Mesodermal cell (in vitro differentiated cells): ENCODE results near the gene PGS1.

Experiments used
- H3K27ac ChIP-seq: 2 replicates; pipeline ENCODE4 v1.7.0; 2013; ENCODE audit warnings: mild to moderate bottlenecking, low read depth, low read length, moderate library complexity; ENCODE audit not compliant: severe bottlenecking
- H3K36me3 ChIP-seq: 2 replicates; pipeline ENCODE4 v1.7.1; 2013; ENCODE audit warnings: mild to moderate bottlenecking, low read length, moderate library complexity; ENCODE audit not compliant: control insufficient read depth, insufficient read depth
- H3K4me1 ChIP-seq: one replicate; pipeline ENCODE4 v1.7.1; 2013; ENCODE audit warnings: mild to moderate bottlenecking, low read length; ENCODE audit not compliant: insufficient read depth, control insufficient read depth, poor library complexity, severe bottlenecking
- H3K4me3 ChIP-seq: 2 replicates; pipeline ENCODE4 v1.7.0; 2013; ENCODE audit warnings: low read length, control low read depth, mild to moderate bottlenecking; ENCODE audit not compliant: insufficient read depth, poor library complexity, severe bottlenecking; ENCODE audit errors: extremely low read depth
- H3K9me3 ChIP-seq: 2 replicates; pipeline ENCODE4 v1.7.1; 2013; ENCODE audit warnings: mild to moderate bottlenecking, low read length, moderate library complexity; ENCODE audit not compliant: control insufficient read depth
- WGBS, 2 experiments: methylation state at CpG; one replicate each; pipeline ENCODE4 v1.1.5; 2013; ENCODE audit warnings: missing lambda C conversion rate in 2 of 2; ENCODE audit not compliant: insufficient coverage in 2 of 2; 5-methylcytosine and 5-hydroxymethylcytosine counted together

The PGS1 gene

GRCh38 chr17:78428025-78428575, 49.7 kb downstream of the PGS1 start:
- peaks cover 5% of the 10 kb centered on the region for H3K4me1 ChIP-seq
- H3K4me3 ChIP-seq, result no peak overlapping the region
- 90 to 95% methylated on average over 18 of the region's 20 CpGs for WGBS, 2 experiments
- H3K9me3 ChIP-seq, result no peaks in the 10 kb centered on the region
- H3K36me3 ChIP-seq, result peaks cover 50% of the 10 kb centered on the region
- H3K27ac ChIP-seq, result no peak overlapping the region

GRCh38 chr17:78428836-78429617, 50.6 kb downstream of the PGS1 start:
- Histone ChIP-seq H3K27ac (no peak overlapping the region), H3K4me1 (peaks cover 5% of the 10 kb centered on the region), H3K36me3 (peaks cover 41% of the 10 kb centered on the region), H3K4me3 (no peak overlapping the region), H3K9me3 (no peaks in the 10 kb centered on the region)
- WGBS, 2 experiments, result 97 to 98% methylated on average over 19 to 23 of the region's 24 CpGs

GRCh38 chr17:78429618-78429995, 51.2 kb downstream of the PGS1 start:
- 87% methylated on average over 9 of the region's 10 CpGs for WGBS, 2 experiments
- H3K9me3 ChIP-seq, result no peaks in the 10 kb centered on the region
- no peak overlapping the region for H3K4me3 ChIP-seq
- H3K27ac ChIP-seq, result no peak overlapping the region
- H3K36me3 ChIP-seq, result peaks cover 35% of the 10 kb centered on the region
- peaks cover 5% of the 10 kb centered on the region for H3K4me1 ChIP-seq

GRCh38 chr17:78430892-78431691, 52.6 kb downstream of the PGS1 start:
- 63 to 76% methylated on average over 15 of the region's 20 CpGs for WGBS, 2 experiments
- H3K4me3 ChIP-seq, result no peak overlapping the region
- peaks cover 5% of the 10 kb centered on the region for H3K4me1 ChIP-seq
- H3K9me3 ChIP-seq, result no peaks in the 10 kb centered on the region
- peaks cover 21% of the 10 kb centered on the region for H3K36me3 ChIP-seq
- peak overlapping the region; percentile 16 for H3K27ac ChIP-seq

- Histone ChIP-seq H3K4me3 (no peak overlapping the region), H3K36me3 (peaks cover 16% of the 10 kb centered on the region), H3K9me3 (no peaks in the 10 kb centered on the region), H3K4me1 (peaks cover 5% of the 10 kb centered on the region), H3K27ac (no peak overlapping the region)
- 82 to 89% methylated on average over 11 of the region's 11 CpGs for WGBS, 2 experiments
Measured at GRCh38 chr17:78431692-78431958, 53.2 kb downstream of the PGS1 start.

GRCh38 chr17:78432226-78433012, 54.0 kb downstream of the PGS1 start:
- WGBS, 2 experiments, result 89% methylated on average over 16 to 18 of the region's 21 CpGs
- H3K4me3 ChIP-seq, result no peak overlapping the region
- no peaks in the 10 kb centered on the region for H3K9me3 ChIP-seq
- no peak overlapping the region for H3K27ac ChIP-seq
- peaks cover 11% of the 10 kb centered on the region for H3K36me3 ChIP-seq
- peaks cover 5% of the 10 kb centered on the region for H3K4me1 ChIP-seq

- H3K36me3 ChIP-seq, result peaks cover 7% of the 10 kb centered on the region
- peaks cover 5% of the 10 kb centered on the region for H3K4me1 ChIP-seq
- no peak overlapping the region for H3K27ac ChIP-seq
- H3K9me3 ChIP-seq, result no peaks in the 10 kb centered on the region
- 86% methylated on average over 15 to 18 of the region's 20 CpGs for WGBS, 2 experiments
- H3K4me3 ChIP-seq, result no peak overlapping the region
Measured at GRCh38 chr17:78433013-78433727, 54.7 kb downstream of the PGS1 start.

GRCh38 chr17:78433780-78434335, 55.4 kb downstream of the PGS1 start:
- Histone ChIP-seq H3K4me3 (no peak overlapping the region), H3K27ac (no peak overlapping the region), H3K9me3 (no peaks in the 10 kb centered on the region), H3K4me1 (no peaks in the 10 kb centered on the region), H3K36me3 (peaks cover 4% of the 10 kb centered on the region)
- WGBS, 2 experiments, result 94 to 97% methylated on average over 13 of the region's 13 CpGs

- no peak overlapping the region for H3K27ac ChIP-seq
- 77 to 81% methylated on average over 15 to 16 of the region's 18 CpGs for WGBS, 2 experiments
- no peaks in the 10 kb centered on the region for H3K4me1 ChIP-seq
- no peaks in the 10 kb centered on the region for H3K9me3 ChIP-seq
- no peak overlapping the region for H3K4me3 ChIP-seq
- no peaks in the 10 kb centered on the region for H3K36me3 ChIP-seq
Measured at GRCh38 chr17:78434455-78435329, 56.2 kb downstream of the PGS1 start.
